ENCODE results near the gene THSD4.

THSD4 gene

GRCh38 chr15:71153823-71154524, 38.7 kb downstream of the THSD4 start:
- TF ChIP-seq SPI1 (IDR thresholded peaks at IDR 0.05; ENCODE audit: borderline replicate concordance, low read depth) (no peak), REST (IDR thresholded peaks at IDR 0.05; ENCODE audit: insufficient replicate concordance, low read depth) (no peak)
- no peak for DNase-seq (ENCODE audit: low read depth in 1 of 2, low spot score in 1 of 2)

GRCh38 chr15:71154607-71155200, 39.4 kb downstream of the THSD4 start:
- H3K27me3 ChIP-seq (ENCODE audit: insufficient read depth, poor library complexity, severe bottlenecking), result no peaks in the 10 kb centered on the region
- H3K4me3 ChIP-seq (replicated peaks; ENCODE audit: insufficient read depth, low read length), result no peak overlapping the region
- H3K27ac ChIP-seq (replicated peaks), result no peak overlapping the region
- TF ChIP-seq CTCF (IDR thresholded peaks at IDR 0.05; ENCODE audit: insufficient read depth, low read length) (no peak), POLR2AphosphoS5 (IDR thresholded peaks at IDR 0.05; ENCODE audit: low read depth) (no peak), REST (IDR thresholded peaks at IDR 0.05; ENCODE audit: insufficient replicate concordance, low read depth) (no peak), GABPA (IDR thresholded peaks at IDR 0.05; ENCODE audit: low read depth) (no peak), SPI1 (IDR thresholded peaks at IDR 0.05; ENCODE audit: borderline replicate concordance, low read depth) (no peak)
- no peak for DNase-seq (ENCODE audit: low read depth in 1 of 2, low spot score in 1 of 2)

More at GRCh38 chr15:71153823-71154524, 38.7 kb downstream of the THSD4 start:
- Histone ChIP-seq H3K27ac (replicated peaks) (no peak overlapping the region), H3K4me3 (replicated peaks; ENCODE audit: insufficient read depth, low read length) (no peak overlapping the region), H3K27me3 (ENCODE audit: insufficient read depth, poor library complexity, severe bottlenecking) (no peaks in the 10 kb centered on the region)

- no peak overlapping the region for H3K4me3 ChIP-seq (replicated peaks; ENCODE audit: insufficient read depth, low read length)
- TF ChIP-seq SPI1 (IDR thresholded peaks at IDR 0.05; ENCODE audit: borderline replicate concordance, low read depth), result no peak
- no peak for TF ChIP-seq REST (IDR thresholded peaks at IDR 0.05; ENCODE audit: insufficient replicate concordance, low read depth)
- no peak for TF ChIP-seq CTCF (IDR thresholded peaks at IDR 0.05; ENCODE audit: insufficient read depth, low read length)
- no peak for TF ChIP-seq POLR2AphosphoS5 (IDR thresholded peaks at IDR 0.05; ENCODE audit: low read depth)
- DNase-seq (ENCODE audit: low read depth in 1 of 2, low spot score in 1 of 2), result no peak
- H3K27me3 ChIP-seq (ENCODE audit: insufficient read depth, poor library complexity, severe bottlenecking), result no peaks in the 10 kb centered on the region
- no peak overlapping the region for H3K27ac ChIP-seq (replicated peaks)
Observed at GRCh38 chr15:71155534-71155933, 40.3 kb downstream of the THSD4 start.

Measured in HL-60 (cell line).